ENCODE results near the gene ARFIP1.
"Not testable (repeated sequence)": the region's sequence is repeated elsewhere in the genome, so short reads cannot be mapped to it uniquely, and the experiment has no call there.

ARFIP1 gene, protein sequence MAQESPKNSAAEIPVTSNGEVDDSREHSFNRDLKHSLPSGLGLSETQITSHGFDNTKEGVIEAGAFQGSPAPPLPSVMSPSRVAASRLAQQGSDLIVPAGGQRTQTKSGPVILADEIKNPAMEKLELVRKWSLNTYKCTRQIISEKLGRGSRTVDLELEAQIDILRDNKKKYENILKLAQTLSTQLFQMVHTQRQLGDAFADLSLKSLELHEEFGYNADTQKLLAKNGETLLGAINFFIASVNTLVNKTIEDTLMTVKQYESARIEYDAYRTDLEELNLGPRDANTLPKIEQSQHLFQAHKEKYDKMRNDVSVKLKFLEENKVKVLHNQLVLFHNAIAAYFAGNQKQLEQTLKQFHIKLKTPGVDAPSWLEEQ
- 14.0 to 21.5 reads per million in 2 donors for total RNA-seq

DNA sequence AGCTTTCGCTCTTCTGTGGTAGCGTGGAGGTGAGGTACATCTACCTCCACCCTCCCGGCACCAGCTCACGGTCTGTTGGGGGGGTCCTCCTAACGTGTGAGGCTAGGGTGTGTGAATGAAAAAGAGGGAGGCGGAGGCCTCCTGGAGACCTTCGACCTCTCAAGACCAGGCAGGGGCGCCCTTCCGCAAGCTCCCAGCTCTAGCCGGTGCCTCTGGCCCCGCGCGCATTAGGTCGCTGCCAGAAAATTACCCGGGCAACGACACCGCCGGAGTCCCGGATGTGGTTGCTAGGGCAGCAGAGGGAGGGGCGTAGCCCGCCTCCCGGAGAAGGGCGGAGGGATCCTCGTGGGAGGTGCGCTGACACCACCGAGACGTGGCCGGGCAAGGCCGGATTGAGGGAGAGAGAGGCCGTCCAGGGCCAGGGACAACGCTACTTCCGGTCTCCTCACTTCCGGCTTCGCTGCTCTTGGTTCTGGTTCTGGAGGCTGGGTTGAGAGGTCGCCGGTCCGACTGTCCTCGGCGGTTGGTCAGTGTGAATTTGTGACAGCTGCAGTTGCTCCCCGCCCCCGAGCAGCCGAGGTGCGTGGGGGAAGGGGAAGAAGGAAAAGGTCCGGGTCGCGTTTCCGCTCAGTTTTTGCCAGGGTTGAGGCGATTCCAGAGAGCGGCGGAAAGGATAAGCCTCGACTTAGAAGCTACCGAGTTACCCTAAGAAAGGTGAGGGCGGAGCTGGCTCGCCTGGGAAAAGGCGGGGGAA, at the start of gene ARFIP1, which contains the start of gene TIGD4:
Gene ARFIP1 (plus strand): TSS at position 442 of the 754 bp plus-strand sequence. CDS start 49,680 bp downstream, outside the sequence.
Gene TIGD4 (minus strand): TSS at position 218 of the 754 bp plus-strand sequence. CDS start 8,726 bp downstream, outside the sequence.
- DNase-seq = peak; percentile 90

DNA sequence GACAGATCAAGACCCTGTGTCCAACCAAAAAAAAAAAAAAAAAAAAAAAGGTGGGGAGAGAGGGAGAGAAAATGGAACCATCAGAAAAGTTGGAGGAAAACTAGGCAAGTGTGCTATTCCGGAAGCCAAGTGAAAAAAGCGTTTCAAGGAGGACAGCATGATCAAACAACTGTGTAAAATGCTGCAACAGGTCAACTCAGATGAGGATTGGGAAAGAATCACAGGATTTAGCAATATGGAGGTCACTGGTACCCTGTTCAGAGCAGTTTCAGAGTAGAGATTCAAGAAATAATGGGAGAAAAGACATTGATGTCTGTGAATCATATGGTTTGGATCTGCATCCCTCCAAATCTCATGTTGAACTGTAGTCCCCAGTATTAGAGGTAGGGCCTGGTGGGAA, 47.8 kb upstream of the ARFIP1 start:
- no peak for DNase-seq

DNA sequence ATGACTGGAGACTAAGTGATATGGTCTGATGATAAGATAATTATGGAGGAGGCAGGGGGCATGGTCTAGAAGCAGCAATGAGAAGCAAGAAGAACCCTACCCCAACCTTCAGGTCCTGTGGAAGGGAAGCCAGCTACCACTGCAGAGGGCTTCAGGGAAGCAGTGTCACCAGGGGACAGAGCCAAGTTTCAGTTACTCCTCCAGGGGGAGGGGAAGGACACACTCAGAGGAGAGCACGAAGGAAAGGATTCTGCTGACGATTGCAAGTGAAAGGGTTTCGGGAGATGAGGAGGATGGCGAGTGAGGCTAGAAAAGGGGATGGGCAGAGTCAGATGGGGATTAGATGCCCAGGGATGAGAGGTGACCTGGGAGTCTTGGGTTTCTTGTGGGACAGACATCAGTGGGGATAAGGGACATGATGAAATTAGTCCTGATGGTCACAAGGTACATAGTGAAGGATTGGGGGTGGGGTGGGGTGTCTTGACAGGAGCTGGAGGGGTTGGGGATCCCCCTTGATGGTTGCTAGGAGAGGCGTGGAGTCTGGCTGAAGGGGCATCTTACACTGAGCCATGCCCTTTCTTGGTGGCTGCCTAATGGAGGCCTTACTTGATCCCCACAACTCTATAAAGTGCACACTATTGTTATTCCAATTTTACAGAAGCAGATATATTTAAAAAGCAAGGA, 45.6 kb upstream of the ARFIP1 start:
- DNase-seq = no peak

DNA sequence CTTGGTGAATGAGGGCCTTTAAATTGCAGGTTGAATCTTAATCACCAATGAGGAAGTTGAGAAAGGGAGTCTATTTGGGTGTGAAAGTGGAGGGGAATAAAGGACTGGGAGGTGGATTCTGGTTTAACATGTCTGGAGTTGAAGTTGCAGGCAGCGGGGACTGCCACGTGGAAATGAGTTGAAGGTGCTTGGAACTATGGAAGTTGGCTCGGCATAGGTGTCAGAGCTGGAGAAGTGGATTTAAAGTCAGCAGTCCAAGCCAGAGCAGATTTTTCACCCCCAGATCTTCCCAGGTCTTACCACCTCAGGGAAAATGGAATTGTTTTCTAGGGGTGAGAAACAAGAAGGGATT, 45.1 kb upstream of the ARFIP1 start:
- no peak for DNase-seq

DNA sequence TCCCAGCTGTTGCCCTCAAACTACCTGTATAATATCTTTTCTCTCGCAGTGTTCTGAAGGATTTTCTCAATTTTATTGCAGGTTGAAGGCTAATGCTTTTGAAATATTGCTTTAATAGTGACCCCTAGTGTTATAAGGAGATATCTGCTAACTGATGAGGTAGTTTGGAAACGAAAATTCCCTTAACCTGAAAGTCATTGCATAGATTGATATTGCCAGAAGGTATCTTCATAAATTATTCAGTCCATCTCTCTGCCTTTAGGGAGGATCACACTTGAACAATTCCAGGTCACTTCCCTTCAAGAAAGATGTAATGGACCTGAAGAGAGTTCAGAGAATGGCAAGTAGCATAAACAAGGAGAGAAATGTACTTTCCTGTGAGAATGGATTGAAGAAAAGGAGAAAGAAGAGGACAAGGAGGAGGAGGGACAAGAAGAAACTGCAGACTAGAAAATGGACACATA, 44.3 kb upstream of the ARFIP1 start:
- DNase-seq = no peak

DNA sequence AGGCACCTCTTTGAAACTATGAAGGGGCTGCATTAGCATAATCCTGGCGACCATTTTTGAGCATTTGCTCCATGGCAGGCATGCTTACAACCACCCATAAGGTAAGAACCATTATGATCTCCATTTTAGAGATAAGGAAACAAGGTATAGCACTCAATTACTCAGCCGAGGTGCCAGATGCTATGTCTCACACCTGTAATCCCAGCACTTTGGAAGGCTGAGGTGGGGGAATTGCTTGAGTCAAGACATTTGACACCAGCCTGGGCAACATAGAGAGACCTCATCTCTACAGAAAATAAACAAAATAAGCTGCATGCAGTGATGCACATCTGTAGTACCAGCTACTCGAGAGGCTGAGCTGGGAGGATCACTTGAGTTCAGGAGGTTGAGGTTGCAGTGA, 43.8 kb upstream of the ARFIP1 start:
- no peak for DNase-seq

- no peak for DNase-seq
Measured at GRCh38 chr4:152738827-152739226, 40.9 kb upstream of the ARFIP1 start.

DNA sequence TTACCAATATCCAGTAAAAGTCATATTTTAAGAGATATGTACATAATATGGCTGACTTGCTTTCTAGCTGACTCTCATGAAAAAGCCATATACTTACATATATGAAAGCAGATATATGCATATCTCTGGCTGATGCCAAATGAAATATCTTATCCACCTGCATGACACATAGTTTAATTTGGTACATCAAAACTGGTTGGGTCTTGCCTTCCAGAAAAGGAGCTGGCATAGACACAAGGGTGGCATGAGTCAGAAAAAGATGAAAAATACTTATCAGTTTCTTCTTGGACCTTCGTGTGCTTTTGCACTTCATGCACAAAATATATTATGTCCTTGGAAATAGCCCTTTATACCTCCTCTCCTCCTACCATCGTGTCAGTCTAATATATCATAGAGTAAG, 32.3 kb upstream of the ARFIP1 start:
- DNase-seq = no peak

DNA sequence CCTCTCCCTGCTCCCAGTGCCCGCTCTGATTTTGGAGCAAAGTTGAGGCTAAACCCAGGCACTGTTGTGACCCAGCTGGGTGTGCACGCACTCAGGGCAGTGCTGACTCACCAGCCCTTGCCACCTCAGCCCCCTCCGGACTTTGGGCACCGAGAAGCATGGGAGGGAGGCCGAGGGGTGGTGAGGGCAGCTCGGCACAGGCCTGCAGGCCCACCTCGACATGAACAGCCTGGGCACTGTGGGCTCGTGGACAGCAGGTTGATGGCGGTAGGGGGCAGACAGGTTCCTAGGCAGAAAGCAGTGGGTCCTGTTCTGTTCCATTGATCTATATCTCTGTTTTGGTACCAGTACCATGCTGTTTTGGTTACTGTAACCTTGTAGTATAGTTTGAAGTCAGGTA, 31.1 kb upstream of the ARFIP1 start:
- no peak for DNase-seq

DNA sequence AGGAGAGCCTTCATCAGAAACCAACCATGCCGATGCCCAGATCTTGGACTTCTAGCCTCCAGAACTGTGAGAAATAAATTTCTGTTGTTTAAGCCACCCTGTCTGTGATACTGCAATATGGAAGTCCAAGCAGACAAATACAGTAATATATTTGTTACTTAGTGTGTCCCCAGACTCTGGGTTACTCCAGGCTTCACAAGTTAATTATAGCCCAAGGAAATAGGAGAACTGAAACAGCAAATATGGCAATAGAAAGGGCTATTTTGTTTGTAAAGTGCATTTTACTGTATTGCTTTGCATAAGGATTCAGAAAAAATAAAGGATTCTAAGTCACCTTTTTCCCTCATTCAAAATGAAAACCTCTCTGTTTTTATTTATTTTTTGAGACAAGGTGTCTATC, 16.0 kb upstream of the ARFIP1 start:
- no peak for DNase-seq

DNA sequence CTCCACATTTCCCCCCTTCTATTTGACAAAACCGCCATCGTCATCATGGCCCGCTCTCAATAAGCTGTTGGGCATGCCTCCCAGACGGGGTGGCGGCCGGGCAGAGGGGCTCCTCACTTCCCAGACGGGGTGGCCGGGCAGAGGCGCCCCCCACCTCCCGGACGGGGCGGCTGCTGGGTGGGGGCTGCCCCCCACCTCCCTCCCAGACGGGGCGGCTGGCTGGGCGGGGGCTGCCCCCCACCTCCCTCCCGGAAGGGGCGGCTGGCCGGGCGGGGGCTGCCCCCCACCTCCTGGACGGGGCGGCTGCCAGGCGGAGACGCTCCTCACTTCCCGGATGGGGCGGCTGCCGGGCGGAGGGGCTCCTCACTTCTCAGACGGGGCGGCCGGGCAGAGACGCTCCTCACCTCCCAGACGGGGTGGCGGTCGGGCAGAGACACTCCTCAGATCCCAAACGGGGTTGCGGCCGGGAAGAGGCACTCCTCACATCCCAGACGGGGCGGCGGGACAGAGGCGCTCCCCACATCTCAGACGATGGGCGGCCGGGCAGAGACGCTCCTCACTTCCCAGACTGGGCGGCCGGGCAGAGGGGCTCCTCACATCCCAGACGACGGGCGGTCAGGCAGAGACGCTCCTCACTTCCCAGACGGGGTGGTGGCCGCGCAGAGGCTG, 14.6 kb upstream of the ARFIP1 start:
- not testable (repeated sequence) for DNase-seq

- DNase-seq = no peak
Measured at GRCh38 chr4:152771741-152772533, 7.8 kb upstream of the ARFIP1 start.

DNA sequence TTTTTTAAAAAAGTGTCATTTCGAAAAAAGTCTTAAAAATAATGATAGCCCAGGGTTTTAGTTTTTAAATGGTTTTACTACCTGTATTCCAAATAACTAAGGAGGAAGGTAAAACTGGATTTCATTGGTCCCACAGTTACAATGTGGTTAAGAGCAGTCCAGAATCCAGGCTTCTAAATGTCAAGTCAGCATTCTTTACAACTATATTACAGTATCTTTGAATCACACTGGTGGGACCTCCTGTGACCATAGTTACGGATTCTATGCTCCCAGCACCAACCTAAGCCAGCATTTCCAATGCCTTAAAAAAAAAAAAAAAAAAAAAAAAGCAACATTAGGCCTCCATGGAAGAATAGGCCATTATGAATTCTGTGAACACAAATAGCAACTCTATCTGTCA, 6.4 kb upstream of the ARFIP1 start:
- no peak for DNase-seq

DNA sequence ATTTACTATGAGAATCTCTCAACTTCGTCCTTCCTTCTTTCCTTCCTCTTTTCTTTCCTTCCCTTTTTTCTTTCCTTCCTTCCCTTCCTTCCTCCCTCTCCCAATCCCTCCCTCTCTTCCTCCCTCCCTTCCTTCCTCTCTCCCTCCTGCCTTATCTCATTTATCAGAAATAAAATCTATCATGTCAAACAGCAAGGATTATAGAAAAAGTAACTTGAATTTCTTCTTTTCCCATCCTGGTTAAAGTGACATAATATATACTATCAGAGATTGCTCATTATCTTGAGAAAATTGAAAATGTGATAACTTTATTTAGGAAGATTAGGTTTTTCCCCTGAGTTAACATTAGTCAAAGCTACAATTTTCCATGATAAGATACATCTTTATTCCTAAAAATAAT, 5.8 kb upstream of the ARFIP1 start:
- DNase-seq = no peak

DNA sequence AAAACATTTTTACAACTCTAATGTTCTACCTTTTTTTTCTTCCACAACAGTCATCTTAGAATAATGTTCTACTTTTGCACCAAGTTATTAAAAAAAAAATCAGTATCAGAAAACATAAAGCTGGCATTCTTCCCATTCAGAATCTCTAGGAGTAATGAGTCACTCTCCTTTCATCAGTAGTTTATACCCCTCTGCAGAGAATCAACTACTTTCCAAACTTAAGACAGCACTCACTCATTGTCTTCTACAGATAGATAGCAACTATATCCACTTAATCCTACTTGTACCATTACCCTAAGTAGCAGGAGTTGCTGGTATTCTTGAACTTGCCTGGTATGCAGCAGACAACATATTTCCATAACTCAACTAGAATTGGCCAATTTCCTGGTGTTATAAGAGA, 3.4 kb upstream of the ARFIP1 start:
- no peak for DNase-seq

DNA sequence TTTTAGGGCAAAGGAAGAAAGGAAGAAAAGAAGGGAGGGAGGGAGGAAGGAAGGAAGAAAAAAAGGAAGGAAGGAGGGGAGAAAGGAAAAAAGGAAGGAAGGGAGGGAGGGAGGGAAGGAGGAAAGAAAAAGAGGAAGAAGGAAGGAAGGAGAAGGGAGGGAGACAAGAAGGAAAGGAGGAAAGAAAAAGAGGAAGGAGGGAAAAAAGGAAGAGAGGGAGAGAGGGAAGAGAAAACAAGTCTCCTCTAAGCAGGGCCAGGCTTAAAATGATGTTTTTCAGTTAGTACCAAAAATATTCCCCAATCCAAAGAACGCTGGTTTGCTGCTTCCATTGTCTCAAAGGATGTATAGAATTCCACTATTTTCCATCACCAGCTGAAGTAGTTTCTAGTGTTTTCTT, 2.3 kb upstream of the ARFIP1 start:
- DNase-seq = no peak

- DNase-seq = peak; percentile 9
Measured at GRCh38 chr4:152778656-152779512, 870 bp upstream of the ARFIP1 start.

GRCh38 chr4:152780267-152780778, 569 bp downstream of the ARFIP1 start:
- DNase-seq = no peak

DNA sequence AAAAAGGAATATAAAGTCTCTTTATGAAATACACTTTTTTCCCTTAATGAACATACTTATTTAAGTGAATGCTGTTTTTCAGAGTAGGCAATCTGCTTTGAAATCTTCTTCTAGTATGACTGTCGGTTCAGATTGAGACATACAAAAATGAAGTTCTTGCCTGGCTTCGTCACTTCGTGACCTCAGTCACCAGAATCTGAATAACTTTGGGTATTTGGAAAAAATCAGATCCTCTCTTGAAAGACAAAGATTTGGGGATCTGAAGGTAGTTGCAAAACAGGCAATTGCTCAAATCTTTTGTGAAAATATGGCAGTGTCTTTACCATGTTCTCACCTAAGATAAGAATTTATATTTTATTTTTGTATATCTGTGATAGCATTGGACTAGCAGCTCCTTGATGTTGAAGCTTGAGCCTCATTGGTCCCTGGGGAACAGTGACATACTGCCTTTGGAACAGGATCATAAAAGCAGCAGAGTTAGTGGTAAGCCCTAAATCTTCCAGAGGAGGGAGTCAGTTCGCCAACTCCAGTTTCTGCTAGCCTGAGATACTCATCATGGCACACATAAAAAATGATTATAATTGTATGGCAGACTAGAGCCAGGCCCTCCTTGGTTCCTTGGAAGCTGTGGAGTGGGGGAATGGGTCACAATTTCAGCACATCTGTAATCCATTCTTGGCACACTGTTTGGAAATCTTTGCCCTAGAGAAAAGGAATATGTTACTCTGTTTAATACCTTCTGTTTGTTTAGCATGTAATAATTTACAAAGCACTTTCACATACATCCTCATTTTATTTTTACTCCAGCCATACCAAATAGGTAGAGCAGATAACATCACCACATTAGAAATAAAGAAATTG, 5.0 kb downstream of the ARFIP1 start:
- no peak for DNase-seq
